Aorta (tissue), 5 donors: ENCODE results near the gene SMAD6. TPM values are rescaled to one million over a fixed set of nuclear protein-coding genes. Genes with fewer than 3 reads are reported as not detected.

Experiments used
- ATAC-seq: fragments of 200-7000 bp; cut with Tn5 transposase; one replicate; pipeline ENCODE4 v1.9.1; 2022; ENCODE audit warnings: moderate library complexity; ENCODE audit not compliant: low FRiP score
- DNase-seq, 2 donors: peaks; one replicate each; pipeline ENCODE4 v3.0.0-alpha.2; 2020
- H3K27ac ChIP-seq, 2 donors: one replicate each; pipeline ENCODE4 v1.5.1; 2013; ENCODE audit warnings: low read length in 2 of 2, mild to moderate bottlenecking in 2 of 2, moderate library complexity in 2 of 2, control low read depth in 1 of 2, inconsistent platforms in 1 of 2, low read depth in 1 of 2
- H3K27me3 ChIP-seq, 2 donors: one replicate each; pipeline ENCODE4 v1.6.1; 2013; ENCODE audit warnings: control low read depth in 1 of 2, low read length in 1 of 2, mild to moderate bottlenecking in 1 of 2, moderate library complexity in 1 of 2; ENCODE audit not compliant: insufficient read depth in 2 of 2, control insufficient read depth in 1 of 2
- H3K36me3 ChIP-seq, 2 donors: one replicate each; pipeline ENCODE4 v1.6.1; 2013; ENCODE audit warnings: control low read depth in 1 of 2, low read length in 1 of 2, mild to moderate bottlenecking in 1 of 2; ENCODE audit not compliant: insufficient read depth in 2 of 2, control insufficient read depth in 1 of 2
- H3K4me1 ChIP-seq, 2 donors: one replicate each; pipeline ENCODE4 v1.6.1; 2013; ENCODE audit warnings: low read length in 2 of 2, control low read depth in 1 of 2, mild to moderate bottlenecking in 1 of 2, moderate library complexity in 1 of 2; ENCODE audit not compliant: insufficient read depth in 2 of 2, control insufficient read depth in 1 of 2
- H3K4me3 ChIP-seq, 2 donors: one replicate each; pipeline ENCODE4 v1.5.1; 2013; ENCODE audit warnings: low read length in 2 of 2, control low read depth in 1 of 2, mild to moderate bottlenecking in 1 of 2
- H3K9me3 ChIP-seq: one replicate; pipeline ENCODE4 v1.6.1; 2013; ENCODE audit warnings: mild to moderate bottlenecking, low read length; ENCODE audit not compliant: control insufficient read depth
- WGBS, 2 donors: extraction: QIAGEN DNeasy Blood & Tissue Kit; methylation state at CpG; one replicate each; pipeline ENCODE4 v1.1.7; 2013; 5-methylcytosine and 5-hydroxymethylcytosine counted together
- intact Hi-C, 2 donors: fragments of 100-400 bp; cut with DNase I; formaldehyde crosslinking; loops; one replicate each; pipeline versions ENCODE4 v1.14.2 to v1.15.0; 2022
- polyA plus RNA-seq, 2 donors: library from polyadenylated mRNA; stranded (reverse); fragments of 200-250 nt; gene quantifications; one replicate each; pipeline ENCODE4 v1.2.3, GENCODE V29; 2013
- total RNA-seq, 2 donors: library from RNA; stranded (reverse); fragmentation: NEBNext Ultra II Directional; extraction: Animal tissue kit (Norgen Biotek cat#: 25700); gene quantifications; one replicate each; pipeline ENCODE4 v1.2.1, GENCODE V29; 2021
- donor health status: healthy with polysubstance abuse.
- donor health status: Bipolar disorder and iron deficiency.
- donor health status: DM: no; HTN: no; CAD: no.
- donor health status: DM: no; HTN: no; CAD: no.
- donor health status: DM: yes; HTN: yes; CAD: no.

SMAD6 gene
- total and polyA plus RNA-seq, 4 donors: 7.1 to 92.0 (median 24.5) TPM

- Histone ChIP-seq H3K4me1 (no peaks in the 10 kb centered on the region), H3K27me3 (no peaks in the 10 kb centered on the region), H3K36me3 (no peaks in the 10 kb centered on the region), H3K27ac (peak overlapping the region in 1 of 2 donors; percentile 52), H3K4me3 (no peak overlapping the region), H3K9me3 (no peaks in the 10 kb centered on the region)
- ATAC-seq (no peak), DNase-seq (peak in 1 of 2 donors; percentile 20)
- intact Hi-C loops: no loop called here
- WGBS, 2 donors: 28 to 31% methylated on average over 10 of the region's 10 CpGs
Observed at GRCh38 chr15:66747886-66748707, 46.1 kb downstream of the SMAD6 start.

DNA sequence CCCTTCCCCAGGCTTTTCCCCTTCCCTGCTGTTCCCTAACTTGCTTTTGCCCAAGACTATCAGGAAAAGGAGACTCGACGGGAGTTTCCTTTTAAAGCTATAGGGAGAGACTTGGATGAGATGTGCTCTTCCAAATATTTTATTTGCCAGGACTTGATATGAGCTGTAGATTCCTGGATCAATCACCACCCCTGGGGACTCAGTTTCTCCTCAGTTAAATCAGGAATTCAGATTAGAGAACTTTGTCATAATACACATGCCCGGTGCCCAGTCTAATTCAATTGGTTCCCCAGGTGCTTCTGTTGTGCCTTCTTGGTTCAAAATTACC lies 46.6 kb downstream of the SMAD6 start:
- no peaks in the 10 kb centered on the region for H3K36me3 ChIP-seq
- DNase-seq: no peak
- H3K27ac ChIP-seq: peak overlapping the region in 1 of 2 donors; percentile 52
- no peaks in the 10 kb centered on the region for H3K27me3 ChIP-seq
- H3K4me3 ChIP-seq: no peak overlapping the region
- no peak for ATAC-seq
- peaks cover 0 to 3% of the 10 kb centered on the region in 2 donors for H3K4me1 ChIP-seq
- 29 to 32% methylated on average over 3 of the region's 3 CpGs for WGBS, 2 donors
- intact Hi-C loops: no loop called here
- no peaks in the 10 kb centered on the region for H3K9me3 ChIP-seq

- H3K4me1 ChIP-seq: peaks cover 0 to 3% of the 10 kb centered on the region in 2 donors
- no peak for ATAC-seq
Observed at GRCh38 chr15:66749841-66750575, 48.0 kb downstream of the SMAD6 start.

GRCh38 chr15:66750609-66751008 lies 48.6 kb downstream of the SMAD6 start:
- H3K27ac ChIP-seq: no peak overlapping the region
- ATAC-seq (no peak), DNase-seq (peak in 1 of 2 donors; percentile 16)
- no peaks in the 10 kb centered on the region for H3K27me3 ChIP-seq
- WGBS, 2 donors: 83 to 90% methylated on average over 9 of the region's 9 CpGs
- H3K36me3 ChIP-seq: no peaks in the 10 kb centered on the region
- no peaks in the 10 kb centered on the region for H3K9me3 ChIP-seq
- H3K4me3 ChIP-seq: no peak overlapping the region
- H3K4me1 ChIP-seq: peaks cover 0 to 3% of the 10 kb centered on the region in 2 donors
- intact Hi-C loops: no loop called here

More at GRCh38 chr15:66749841-66750575, 48.0 kb downstream of the SMAD6 start:
- WGBS, 2 donors: 80 to 86% methylated on average over 8 of the region's 8 CpGs
- Histone ChIP-seq H3K27me3 (no peaks in the 10 kb centered on the region), H3K36me3 (no peaks in the 10 kb centered on the region), H3K27ac (peak overlapping the region in 1 of 2 donors; percentile 38), H3K4me3 (no peak overlapping the region), H3K9me3 (no peaks in the 10 kb centered on the region)
- intact Hi-C loops: no loop called here
- peak in 1 of 2 donors; percentile 6 for DNase-seq

GRCh38 chr15:66751579-66751978 lies 49.5 kb downstream of the SMAD6 start:
- DNase-seq: peak in 1 of 2 donors; percentile 45
- 32 to 41% methylated on average over 7 of the region's 7 CpGs for WGBS, 2 donors
- Histone ChIP-seq H3K36me3 (no peaks in the 10 kb centered on the region), H3K9me3 (no peaks in the 10 kb centered on the region), H3K4me1 (peaks cover under 1 to 3% of the 10 kb centered on the region in 2 donors), H3K4me3 (no peak overlapping the region), H3K27ac (peak overlapping the region in 1 of 2 donors; percentile 0), H3K27me3 (no peaks in the 10 kb centered on the region)
- no peak for ATAC-seq
- intact Hi-C loops: no loop called here

- Histone ChIP-seq H3K9me3 (no peaks in the 10 kb centered on the region), H3K4me3 (no peak overlapping the region), H3K36me3 (no peaks in the 10 kb centered on the region), H3K27ac (no peak overlapping the region), H3K4me1 (peaks cover 3% of the 10 kb centered on the region in 2 donors), H3K27me3 (no peaks in the 10 kb centered on the region)
- DNase-seq (peak in 1 of 2 donors; percentile 23), ATAC-seq (no peak)
- WGBS, 2 donors: 70 to 71% methylated on average over 2 of the region's 2 CpGs
- intact Hi-C loops: no loop called here
Observed at GRCh38 chr15:66752078-66752477, 50.0 kb downstream of the SMAD6 start.

DNA sequence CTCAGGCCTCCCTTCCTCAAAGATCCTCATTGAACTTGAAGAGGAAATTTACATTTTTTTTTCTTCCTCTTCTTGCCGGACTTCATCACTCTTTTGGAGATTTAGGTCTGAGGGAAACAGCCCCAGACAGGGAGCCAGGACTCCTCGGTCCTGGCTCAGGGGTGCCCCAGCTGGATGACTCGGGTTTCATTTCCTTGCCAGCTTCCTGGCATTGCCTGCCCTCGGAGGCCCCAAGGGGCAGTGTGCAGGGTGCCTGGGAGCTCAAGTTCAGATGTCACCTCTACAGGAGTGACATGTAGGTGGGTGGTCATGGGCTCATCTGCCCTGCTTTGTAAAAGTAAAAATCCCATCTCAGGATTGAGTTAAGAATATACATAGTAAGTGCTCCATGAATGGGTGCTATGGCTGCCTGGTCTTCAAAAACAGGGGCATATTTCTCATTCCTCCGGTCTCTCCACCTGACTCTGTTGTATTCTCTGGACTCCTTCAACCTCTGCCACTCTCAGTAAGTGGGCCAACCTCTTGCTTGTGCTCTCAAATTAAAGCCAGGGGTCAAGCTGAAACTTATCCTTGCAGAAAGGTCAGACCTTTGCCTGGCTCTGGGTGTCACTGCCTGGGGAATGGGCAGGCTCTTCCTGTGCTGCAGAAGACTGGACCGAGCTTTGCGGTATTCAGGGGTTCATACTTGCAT lies 51.8 kb downstream of the SMAD6 start:
- H3K4me3 ChIP-seq: no peak overlapping the region
- intact Hi-C loops: no loop called here
- H3K4me1 ChIP-seq: peaks cover 3 to 5% of the 10 kb centered on the region in 2 donors
- 34 to 38% methylated on average over 7 of the region's 7 CpGs for WGBS, 2 donors
- H3K27ac ChIP-seq: no peak overlapping the region
- ATAC-seq (no peak), DNase-seq (peak in 1 of 2 donors; percentile 41)
- no peaks in the 10 kb centered on the region for H3K9me3 ChIP-seq
- no peaks in the 10 kb centered on the region for H3K36me3 ChIP-seq
- H3K27me3 ChIP-seq: no peaks in the 10 kb centered on the region

DNA sequence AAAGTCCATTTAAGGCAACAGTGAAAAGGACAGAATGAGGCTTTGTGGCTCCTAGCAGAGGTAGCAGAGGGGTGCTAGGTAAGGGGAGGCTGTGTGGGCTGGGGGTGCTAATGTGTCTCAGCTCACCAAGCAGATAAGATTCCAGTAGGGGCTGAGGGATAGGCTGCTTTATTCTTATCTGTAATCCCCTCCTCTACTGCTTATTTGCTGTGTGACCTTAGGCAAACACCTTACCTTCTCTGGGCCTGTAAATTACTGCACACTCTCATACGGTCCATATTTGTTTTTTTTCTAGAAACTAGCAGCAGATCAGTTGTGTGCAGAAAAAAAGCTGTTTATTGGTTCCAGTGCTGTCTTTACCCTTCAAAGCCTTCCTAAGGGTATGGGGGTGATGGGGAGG lies 52.8 kb downstream of the SMAD6 start:
- Histone ChIP-seq H3K27ac (peak overlapping the region in 1 of 2 donors; percentile 48), H3K27me3 (no peaks in the 10 kb centered on the region), H3K4me1 (peaks cover 3 to 5% of the 10 kb centered on the region in 2 donors), H3K4me3 (no peak overlapping the region), H3K36me3 (no peaks in the 10 kb centered on the region), H3K9me3 (no peaks in the 10 kb centered on the region)
- WGBS, 2 donors: 81 to 97% methylated on average over 1 of the region's 1 CpG
- intact Hi-C loops: no loop called here
- no peak for ATAC-seq
- no peak for DNase-seq
